ENCODE measurements around the gene TTI1.

DNA sequence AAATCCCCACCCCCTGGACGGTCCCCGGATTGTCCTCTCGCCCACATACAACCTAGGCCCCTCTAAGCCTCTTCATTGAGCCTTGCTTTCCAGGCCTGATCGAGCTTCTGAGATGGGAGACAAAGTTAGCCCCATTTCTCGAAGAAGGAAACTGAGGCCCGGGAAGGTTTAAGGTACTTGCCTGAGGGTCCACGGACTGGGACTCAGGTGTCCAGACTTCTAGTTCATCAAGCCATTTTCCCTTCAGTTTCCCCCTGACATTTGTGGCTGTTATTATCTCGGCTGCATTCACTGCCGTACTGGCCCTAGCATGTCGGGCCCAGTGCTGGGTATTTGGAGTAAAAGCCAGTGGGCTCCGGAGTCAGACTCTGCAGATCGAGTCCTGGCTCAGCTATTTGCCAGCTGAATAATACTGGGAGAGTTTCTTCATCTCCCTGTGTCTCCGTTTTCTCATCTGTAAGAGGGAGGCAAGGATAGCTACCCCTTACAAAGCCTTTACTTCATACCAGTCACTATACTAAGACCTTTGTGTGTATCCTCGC lies 923 bp upstream of the TTI1 start:
- TF ChIP-seq, protein P1, sequence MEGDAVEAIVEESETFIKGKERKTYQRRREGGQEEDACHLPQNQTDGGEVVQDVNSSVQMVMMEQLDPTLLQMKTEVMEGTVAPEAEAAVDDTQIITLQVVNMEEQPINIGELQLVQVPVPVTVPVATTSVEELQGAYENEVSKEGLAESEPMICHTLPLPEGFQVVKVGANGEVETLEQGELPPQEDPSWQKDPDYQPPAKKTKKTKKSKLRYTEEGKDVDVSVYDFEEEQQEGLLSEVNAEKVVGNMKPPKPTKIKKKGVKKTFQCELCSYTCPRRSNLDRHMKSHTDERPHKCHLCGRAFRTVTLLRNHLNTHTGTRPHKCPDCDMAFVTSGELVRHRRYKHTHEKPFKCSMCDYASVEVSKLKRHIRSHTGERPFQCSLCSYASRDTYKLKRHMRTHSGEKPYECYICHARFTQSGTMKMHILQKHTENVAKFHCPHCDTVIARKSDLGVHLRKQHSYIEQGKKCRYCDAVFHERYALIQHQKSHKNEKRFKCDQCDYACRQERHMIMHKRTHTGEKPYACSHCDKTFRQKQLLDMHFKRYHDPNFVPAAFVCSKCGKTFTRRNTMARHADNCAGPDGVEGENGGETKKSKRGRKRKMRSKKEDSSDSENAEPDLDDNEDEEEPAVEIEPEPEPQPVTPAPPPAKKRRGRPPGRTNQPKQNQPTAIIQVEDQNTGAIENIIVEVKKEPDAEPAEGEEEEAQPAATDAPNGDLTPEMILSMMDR (IDR thresholded peaks at IDR 0.05) = no peak
- TF ChIP-seq POLR2A (IDR thresholded peaks at IDR 0.05) (no peak), EP300 (IDR thresholded peaks at IDR 0.05) (no peak)

Data from ovary (tissue), 3 donors.